ENCODE results near the gene C9orf85.
"Not testable (repeated sequence)": the region's sequence is repeated elsewhere in the genome, so short reads cannot be mapped to it uniquely, and the experiment has no call there.

The C9orf85 gene

DNA sequence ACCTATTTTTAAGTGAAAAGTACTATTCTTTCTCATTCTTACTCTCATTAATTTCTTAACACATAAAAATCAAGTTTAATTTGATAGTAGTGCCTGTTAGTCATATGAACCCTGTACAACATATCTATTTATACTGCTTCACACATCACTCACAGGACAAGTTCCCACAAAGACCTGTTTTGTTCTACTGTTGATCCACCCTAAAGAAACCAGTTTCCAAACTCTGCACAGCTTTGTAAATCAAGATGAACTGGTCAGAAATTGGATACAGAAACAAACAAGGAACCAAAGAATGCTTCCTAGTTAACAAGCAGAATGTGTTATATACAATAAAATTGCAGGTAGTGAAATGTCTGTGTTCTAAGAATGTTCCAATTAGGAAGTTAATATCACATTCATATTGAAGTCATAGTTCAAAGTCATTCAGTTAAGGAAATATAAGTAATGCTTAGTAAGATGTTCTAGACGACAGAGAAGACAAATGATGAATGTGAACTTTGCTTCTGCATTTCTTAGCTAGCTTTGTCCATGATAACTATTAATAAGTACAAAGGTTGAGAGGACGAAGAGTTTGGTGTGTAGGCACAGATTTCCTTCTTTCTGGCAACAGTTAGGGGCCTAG is 33.4 kb downstream of the C9orf85 start:
- DNase-seq: no peak

DNA sequence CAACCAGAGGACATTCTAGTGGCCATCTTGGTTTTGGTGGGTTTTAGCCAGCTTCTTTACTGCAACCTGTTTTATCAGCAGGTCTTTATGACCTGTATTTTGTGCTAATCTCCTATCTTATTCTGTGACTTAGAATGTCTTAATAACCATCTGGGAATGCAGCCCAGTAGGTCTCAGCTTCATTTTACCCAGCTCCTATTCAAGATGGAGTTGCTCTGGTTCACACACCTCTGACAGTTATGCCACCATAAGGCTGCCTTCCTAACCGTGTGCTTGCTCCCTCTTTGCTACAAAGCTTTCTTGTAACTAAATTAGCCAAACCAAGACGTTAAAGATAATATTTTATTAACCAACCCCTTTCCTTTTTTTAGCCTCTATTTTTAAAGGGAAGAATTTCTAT is 43.2 kb downstream of the C9orf85 start:
- not testable (repeated sequence) for DNase-seq

DNA sequence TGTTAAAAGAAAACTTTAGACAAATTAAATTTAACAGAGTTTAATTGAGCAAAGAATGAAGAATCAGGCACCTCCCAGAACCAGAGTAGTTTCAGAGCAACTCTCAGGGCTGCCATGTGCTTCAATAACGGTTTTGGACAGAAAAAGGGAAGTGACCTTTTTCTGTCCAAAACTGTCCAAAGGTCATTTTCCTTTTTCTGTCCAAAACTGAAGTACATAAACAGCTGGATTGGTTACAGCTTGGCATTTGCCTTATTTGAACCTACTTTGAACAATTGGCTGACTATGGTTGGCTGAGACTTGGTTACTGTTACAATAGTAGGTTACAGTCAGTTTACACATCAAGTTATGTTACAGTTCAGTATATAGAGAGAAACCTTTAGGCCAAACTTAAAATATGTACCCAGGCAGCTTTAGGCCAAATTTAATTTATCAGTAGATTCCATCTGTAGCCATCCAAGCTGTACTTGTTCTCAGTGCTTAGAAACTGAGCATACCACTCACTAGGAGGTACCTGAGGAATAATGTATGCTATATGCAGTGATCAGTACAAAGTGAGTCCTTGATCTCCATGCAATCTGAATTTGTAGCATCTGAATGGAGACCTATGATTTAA is 44.0 kb downstream of the C9orf85 start:
- DNase-seq: no peak

DNA sequence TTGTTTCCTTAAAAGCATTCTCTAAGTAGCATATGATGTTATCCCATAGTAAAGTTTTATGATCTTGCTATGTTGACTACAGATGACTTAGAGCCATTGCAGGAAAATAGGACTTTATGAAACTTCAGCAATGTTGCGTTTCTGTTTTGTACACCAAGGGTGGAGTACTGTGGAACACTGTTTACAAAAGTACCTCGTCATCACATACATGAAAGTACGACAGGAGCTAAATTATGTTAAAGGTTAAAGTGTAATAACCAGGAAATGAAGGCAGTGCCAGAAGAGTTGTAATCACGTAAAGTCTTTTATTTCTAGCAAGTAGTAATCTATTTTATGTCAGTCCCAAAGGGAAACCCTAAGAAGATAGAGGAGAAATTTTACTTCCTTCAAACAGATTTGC is 50.9 kb downstream of the C9orf85 start:
- DNase-seq: no peak

DNA sequence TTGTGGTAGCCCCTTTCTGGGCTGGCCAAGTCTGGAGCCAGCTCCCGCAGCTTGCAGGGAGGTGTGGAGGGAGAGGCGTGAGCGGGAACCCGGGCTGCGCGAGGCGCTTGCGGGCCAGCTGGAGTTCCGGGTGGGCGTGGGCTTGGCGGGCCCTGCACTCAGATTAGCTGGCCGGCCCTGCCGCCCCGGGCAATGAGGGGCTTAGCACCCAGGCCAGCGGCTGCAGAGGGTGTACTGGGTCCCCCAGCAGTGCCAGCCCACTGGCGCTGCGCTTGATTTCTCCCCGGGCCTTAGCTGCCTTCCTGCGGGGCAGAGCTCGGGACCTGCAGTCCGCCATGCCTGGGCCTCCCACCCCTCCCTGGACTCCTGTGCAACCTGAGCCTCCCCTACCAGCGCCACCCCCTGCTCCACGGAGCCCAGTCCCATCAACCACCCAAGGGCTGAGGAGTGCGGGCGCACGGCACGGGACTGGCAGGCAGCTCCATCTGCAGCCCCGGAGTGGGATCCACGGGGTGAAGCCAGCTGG is 52.1 kb downstream of the C9orf85 start:
- not testable (repeated sequence) for DNase-seq

DNA sequence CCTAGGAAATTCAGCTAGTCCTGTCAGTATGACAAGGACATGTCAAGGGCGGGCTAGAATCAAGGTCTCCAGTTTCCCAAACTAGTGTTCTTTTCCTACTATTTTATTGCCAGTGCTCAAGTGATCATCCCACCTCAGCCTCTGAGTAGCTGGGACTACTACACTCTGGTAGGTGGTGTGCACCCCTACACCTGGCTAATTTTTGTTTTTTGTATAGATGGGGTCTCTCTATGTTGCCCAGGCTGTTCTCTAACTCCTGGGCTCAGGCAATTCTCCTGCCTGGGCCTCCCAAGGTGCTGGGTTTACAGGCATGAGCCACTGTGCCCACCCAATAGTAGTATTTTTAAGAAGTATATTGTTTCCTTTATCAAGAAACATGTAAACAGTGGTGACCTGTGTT is 54.0 kb downstream of the C9orf85 start:
- DNase-seq: no peak

DNA sequence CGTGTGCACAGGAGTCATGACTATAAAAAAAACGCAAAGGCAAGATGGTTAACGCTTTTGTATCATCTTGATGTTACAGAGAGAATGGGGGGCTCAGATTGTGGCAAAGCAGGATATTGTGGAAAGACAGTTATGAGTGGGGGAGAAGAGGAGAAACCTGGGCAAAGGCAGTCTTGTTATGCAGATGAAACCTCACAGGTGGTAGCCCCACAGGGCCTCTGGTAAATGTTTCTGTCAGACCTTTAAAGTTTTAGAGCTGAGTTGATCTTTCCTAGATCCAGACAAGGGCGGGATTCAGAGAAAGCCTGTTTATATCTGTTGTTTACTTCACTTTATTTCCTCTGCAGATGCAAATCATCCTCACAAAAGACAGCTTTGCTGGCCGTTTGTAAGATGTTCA is 55.2 kb downstream of the C9orf85 start:
- no peak for DNase-seq

DNA sequence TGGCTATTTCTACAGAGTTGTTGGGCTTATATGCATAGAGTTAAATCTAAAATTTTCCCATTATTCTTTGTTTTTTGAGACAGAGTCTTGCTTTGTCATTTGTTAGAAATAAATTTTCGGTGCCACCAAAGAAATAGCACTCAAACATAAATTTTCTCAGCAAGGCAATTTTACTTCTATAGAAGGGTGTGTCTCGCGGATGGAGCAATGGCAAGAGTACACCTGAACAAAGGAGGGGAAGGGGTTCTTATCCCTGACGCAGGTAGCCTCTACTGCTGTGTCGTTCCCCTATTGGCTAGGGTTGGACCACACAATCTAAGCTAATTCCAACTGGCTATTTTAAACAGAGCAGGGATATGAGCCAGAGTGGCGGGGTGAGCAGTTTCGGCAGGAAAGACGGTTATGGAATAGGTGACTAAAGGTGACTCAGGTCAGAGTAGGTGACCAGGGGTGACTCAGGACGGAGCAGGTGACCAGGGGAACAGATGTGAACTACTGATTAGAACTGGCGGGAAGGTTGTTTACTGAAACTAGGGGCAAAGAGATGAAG is 57.2 kb downstream of the C9orf85 start:
- DNase-seq: no peak

DNA sequence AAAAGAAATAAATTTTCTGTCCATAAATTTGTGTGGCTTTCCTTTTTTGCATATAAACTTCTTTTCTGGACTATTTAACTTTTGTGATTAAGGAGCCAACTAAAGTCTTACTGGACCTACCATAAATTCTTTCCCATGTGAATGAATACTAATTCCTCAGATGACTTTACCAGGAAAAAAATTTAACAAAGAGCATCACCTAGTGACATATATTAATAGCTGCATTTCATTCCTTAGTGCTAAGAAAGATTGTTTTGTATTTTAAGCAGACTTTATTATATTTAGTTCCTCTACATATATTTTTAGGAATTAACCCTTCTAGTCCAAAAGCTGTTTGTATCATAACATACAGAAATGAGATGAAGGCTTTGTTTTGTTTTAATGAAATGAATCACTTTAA is 64.4 kb downstream of the C9orf85 start:
- no peak for DNase-seq

DNA sequence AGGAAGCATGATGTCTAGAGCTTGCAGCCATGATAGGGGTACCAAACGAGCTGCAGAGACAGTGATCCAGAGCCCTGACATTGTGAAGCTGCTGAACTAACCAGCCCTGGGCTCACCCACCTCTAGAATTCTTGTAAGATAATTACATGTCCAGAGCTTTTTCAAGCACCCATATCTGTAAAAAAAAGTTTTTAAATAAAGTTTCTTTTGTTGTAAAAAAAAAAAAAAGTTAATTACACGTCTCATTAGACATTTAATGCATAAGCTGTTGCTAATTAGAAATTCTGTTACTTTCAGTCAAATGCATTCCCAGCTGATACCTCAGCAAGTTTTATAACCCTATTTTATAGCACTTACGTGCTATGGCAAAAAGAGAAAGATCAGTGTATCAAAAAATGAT is 65.6 kb downstream of the C9orf85 start:
- DNase-seq: no peak

DNA sequence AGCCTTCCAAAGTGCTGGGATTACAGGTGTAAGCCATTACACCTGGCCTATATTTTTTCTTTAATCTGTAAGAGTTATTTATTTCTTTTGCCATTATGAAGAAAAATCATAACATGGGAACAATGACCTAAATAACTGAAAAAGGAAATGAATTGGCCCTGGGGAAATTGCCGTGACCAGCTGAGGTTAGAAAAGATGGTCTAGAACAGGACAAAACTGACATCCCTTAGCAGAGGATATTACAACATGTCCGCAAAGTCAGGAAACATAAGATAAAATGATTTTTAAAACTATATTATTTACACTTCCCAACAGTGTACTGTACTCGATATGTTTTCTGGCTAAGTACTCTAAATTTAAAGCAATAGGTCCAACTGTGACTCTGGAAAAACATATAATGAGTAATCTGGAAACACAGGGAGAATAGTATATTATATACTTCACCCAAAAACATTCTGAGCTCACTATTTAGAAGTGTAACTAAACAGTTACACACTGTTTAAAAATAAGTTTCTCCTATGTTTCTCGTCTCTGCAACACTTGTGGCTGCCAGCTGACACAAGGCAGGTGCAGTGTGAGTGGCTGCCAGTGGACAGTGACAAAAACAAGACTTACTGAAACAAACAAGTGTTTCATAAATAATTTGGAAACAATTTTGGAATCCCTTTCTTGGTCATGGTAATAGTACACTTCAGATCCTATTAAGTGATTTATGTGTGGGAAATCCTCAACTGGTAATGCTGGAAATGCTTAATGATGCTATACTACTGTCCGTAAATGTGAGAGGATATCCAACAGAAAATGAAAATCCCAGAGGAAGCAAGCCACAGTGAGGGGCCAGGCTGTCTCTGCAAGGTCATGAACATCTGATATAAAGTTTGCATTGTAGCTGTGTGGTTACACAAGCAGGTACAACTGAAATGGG is 69.1 kb downstream of the C9orf85 start:
- no peak for DNase-seq

DNA sequence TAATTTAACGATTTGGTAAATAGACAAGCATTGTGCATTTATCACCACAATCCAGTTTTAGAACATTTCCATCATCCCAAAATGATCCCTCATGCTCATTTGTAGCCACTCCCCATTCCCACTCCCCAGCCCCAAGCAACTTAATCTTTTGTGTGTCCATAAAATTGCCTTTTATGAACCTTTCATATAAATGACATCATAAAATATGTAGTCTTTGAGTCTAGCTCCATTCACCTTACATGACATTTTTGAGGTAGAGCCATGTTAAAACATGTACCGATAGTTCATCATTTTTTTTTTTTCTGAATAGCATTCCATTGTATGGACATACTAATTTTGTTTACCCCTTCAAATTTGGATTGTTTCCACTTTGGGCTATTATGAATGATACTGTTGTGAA is 70.5 kb downstream of the C9orf85 start:
- DNase-seq: no peak

DNA sequence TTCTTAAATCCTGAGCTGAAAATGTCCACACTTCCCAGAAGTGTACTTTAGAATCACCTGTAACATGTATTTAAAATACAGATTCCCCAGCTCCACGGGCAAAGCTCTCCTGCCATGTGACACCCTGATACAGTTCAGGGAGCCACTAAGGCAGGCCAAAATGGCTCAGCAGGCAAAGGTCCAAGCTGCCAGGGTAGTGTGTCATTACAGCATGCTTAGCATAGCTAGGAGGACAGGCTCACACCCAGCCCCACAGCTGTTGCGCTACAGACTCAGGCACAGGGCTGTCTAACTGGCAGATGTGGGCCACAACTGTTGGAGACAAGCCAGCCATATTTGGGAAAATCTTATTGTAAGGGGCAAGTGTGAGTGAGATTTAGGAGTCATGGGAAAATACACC is 73.0 kb downstream of the C9orf85 start:
- no peak for DNase-seq

DNA sequence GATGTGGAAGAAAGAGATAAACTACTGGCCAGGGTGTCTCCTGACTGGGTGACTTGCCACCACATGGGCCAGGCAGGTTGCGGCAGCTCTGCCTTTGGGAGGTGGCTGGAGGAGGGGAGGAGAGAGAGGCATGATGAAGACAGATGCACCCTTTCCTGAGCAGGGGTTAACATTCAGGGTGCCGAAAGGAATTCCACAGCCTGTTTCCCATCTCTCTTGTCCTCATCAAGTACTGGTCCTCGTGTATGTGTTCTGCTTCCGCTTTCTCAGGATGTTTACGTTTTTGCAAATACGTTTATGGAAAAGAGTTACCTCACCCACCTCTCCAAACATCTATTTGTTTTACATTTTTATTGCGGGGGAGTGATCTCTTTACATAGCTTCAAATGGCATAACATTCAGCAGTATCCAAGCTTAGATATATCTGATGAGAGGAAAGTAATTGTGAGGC is 73.4 kb downstream of the C9orf85 start:
- no peak for DNase-seq

DNA sequence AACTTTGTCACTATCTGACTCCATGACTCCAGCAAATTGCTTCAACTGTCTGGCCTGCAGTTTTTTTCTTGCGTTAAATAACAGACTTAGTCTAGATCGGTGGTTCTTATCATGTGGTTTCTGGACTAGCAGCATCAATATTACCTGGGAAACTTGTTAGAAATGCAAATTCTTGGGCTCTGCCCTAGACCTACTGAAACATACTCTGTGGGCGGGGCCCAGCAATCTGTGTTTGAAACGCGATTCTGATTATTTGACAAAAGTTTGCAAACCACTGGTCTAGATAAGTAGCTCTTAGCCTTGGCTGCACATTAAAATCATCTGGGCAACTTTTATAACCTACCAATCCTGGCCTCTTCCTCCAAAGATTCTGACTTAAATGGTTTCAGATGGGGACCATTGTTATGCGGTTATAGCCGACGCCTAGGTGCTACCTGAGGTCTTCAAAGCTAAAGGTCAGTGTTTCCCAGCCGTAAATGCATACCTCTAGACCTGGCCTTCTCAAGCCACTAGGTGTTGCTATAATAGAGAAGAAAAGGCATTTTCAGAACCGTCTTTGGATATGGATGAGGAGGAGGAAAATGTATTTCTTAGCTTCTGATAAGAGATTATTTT is 74.0 kb downstream of the C9orf85 start:
- no peak for DNase-seq

DNA sequence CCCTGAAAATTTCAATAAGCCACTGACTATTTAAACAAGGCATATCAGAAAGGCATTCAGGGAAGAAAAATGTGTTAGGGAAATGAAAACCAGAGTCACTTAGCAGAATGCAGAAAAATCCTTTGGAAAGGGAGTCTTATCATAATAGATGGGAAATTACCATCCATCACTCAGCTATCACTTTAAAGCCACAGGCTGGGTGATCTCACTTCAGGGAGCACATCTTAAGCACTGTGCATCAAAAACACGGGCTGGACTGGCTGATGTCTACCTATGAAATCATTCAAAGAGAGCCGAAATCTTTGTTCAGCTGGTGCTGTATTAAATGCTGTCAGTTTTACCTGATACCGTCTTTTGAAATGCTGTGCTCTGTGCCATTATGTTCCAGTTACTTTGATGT is 75.5 kb downstream of the C9orf85 start:
- DNase-seq: no peak

DNA sequence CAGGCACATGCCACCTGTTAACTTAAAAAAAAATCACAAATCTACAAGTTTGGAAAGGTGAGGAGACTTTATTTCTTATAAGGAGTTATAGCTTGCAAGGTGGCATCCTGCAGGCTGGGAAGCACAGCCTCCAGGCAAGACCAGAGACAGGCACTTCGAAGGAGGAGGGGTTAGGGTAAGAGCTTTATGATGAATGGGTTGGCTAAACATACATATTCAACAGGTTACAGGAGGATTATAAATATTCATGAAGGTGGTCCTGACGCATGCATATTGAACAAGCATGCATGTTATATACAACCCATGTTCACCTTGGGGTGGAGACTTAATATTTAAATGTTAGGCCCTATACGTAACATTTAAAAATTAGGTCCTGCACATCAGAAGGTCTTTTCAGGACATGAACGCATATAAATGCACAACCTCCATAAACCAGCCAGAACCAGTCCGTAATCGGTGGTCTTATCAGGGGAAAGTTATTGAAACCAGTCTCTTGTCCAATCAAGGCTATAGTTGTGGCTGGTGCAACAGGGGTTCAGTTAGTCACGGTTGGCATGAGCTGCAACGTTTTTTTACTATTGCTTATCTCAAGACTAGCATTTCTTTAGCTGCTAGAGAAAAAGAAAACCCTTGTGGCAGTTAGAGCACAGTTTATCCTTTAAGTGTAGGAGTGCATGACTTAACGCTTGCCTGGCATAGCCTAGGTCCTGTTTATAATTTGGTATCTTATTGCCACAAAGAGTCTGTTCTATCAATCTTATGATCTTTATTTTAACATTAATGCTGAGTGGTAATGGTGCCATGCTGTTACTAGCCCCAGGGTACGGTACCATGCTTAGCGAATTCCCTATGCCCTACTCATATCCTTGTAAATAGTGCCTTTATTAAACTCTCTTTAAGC is 76.3 kb downstream of the C9orf85 start:
- no peak for DNase-seq

DNA sequence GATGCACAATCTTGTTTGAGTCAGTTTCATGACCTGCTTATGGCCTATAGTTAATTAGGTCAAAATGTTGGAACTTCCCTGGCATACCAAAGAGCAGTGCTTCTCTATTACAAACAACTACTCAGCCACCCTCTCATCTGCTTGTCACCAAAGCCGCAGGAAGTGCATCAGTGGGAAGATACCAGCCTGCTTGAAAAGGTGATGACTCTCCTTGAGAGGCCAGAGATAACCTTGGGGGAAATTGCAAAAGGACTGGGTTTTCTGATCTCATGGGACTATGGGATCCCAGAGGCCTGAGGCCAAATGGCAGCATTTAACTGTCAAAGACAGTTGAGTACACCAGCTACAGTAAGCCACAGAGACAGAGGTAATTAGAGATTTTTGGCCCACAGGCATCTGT is 79.0 kb downstream of the C9orf85 start:
- no peak for DNase-seq

DNA sequence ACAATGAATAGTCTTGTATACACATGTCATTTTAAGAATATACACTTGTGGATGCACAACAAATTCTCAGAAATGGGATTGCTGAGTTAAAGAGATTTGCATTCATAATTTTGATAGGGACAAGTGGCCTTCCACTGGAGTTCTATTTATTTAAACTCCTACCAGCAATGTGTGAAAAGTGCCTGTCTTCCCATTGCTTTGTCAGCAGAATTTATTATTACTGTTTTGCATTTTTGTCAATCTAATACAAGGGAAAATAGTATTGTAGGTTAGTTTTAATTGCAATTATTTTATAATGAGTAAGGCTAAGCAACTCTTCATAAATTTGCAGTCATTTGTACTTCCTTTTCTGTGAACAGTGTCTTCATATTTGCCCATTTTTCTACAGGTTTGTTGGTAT is 94.0 kb downstream of the C9orf85 start:
- no peak for DNase-seq

DNA sequence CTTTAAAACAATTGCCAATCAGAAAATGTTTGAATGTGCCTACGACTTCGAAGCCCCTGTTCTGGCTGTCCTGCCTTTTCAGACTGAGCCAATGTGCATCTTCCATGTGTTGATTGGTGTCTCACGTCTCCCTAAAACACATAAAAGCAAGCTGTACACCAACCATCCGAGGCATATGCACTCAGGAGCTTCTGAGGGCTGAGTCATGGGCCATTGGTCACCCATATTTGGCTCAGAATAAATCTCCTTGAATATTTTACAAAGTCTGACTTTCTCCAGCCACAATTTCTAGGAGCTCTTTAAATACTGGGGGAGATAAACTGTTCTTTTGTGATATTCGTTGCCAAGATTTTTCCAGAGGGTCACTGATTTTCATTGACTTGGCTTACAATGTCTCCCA is 95.1 kb downstream of the C9orf85 start:
- DNase-seq: no peak

DNA sequence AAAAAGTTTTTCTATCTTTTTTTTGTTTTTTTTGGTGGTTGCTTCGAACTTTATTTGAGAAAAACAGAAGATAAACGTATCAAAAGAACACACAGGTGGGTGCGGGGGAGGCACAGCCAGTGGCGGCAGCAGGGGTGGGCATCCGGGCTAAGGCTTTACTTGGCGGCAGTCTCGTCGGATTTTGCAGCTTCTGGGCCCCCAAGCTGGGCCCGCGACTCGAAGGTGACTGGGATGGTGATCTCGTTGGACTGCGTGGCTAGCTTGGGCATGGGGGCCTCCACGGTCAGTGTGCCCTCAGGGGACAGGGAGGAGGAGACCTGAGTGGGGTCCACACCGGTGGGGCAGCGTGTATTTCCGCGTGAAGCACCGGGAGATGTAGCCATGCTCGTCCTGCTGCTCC is 96.3 kb downstream of the C9orf85 start:
- DNase-seq: not testable (repeated sequence)

DNA sequence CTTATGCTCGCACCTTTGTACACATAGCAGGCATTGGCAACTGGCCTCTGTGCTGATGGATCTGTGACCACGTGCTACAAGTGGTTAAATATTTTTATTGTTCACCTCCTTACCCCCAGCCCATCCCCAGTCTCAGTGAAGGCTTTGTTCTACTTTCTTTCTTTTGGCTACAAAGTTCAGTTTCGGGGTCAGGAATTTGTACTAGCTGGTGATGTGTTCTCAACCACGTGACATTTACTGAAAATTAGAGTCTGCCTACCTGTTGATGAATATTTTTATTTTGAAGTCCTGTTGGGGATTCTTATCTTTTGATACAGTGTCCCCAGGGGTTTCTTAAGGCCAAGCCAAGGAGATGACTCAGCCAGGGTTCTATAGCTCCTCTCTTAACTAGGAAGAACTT is 101.2 kb downstream of the C9orf85 start:
- no peak for DNase-seq
